HPDE6-E6E7 (cell line): ENCODE data around the gene TXNRD2.

Source experiments
- DNase-seq: peaks from one replicate; pipeline ENCODE4 v3.0.0; 2011; ENCODE audit warnings: missing footprints; ENCODE audit errors: extremely low spot score

The TXNRD2 gene

DNA sequence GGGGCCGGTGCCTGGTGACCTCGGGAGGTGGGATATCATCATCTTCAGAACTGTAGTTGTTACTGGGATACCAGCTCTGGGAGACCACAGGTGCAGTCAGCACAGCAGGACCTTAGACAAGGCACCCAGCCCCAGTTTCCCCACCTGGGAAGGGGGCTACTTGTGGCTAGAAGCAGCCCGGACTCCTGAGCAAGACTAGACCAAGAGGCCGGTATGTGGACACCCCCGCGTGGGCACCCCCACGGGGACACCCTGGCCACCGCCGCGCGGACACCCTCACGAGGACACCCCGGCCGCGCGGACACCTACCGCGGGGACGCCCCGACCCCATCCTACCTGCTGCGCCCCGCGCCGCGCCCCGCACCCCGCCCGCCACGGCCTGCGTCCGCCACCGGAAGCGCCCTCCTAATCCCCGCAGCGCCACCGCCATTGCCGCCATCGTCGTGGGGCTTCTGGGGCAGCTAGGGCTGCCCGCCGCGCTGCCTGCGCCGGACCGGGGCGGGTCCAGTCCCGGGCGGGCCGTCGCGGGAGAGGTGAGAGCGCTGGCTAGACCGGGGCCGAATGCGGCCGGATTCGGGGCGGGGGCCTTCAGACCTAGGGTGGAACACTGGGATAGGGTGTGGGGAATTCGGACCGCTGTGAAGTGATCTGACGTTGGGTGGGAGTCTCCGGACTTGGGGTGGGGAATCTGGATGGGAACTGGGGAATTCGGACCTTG lies at the start of gene TXNRD2, which contains the start of gene COMT:
TXNRD2 (minus strand) TSS at position 454 of the 718 bp plus-strand sequence; CDS start at position 439, 15 bp downstream.
COMT (plus strand) TSS at position 408 of the 718 bp plus-strand sequence. CDS start 20,755 bp downstream, outside the sequence.
- peak; percentile 74 for DNase-seq

GRCh38 chr22:19991395-19991644 lies 49.7 kb upstream of the TXNRD2 start:
- DNase-seq: no peak

GRCh38 chr22:19990609-19991394 lies 49.2 kb upstream of the TXNRD2 start:
- no peak for DNase-seq

DNA sequence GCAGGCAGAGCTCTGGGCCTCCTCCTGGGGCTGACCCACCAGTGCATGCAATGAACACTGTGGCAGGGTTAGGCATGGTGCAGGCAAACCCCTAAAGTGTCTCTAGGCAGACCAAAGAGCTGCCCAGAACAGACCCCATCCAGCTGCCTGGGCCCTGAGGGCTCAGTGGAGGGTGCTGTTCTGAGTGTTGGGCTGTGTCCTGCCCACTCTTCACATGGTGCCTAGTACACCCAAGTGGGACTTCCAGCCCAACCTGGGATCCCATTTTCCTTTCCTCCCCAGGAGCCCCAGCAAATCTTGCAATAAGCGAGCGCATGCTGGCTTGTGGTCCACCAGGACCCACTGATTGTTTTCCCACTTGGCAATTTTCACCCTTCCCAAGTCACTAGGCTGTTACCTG lies 48.6 kb upstream of the TXNRD2 start:
- no peak for DNase-seq

DNA sequence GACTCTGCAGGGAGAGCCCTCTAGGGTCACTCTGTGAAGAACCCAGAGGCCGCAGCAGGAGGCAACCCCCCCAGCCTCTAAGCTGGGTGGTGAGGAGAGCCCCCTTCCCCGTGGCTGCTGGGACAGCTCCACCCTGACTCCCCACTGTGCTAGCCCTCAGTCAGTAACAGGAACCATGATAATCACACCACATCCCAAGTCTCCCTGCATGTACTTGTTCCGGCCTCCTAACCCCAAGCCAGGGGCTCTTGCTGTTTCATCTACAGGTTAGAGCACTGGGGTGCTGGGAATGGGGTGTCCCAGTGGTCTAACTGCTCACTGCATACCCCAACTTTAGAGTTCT lies 48.1 kb upstream of the TXNRD2 start:
- DNase-seq: no peak

GRCh38 chr22:19988965-19989724 lies 47.5 kb upstream of the TXNRD2 start:
- no peak for DNase-seq

GRCh38 chr22:19988331-19988808 lies 46.8 kb upstream of the TXNRD2 start:
- no peak for DNase-seq

DNA sequence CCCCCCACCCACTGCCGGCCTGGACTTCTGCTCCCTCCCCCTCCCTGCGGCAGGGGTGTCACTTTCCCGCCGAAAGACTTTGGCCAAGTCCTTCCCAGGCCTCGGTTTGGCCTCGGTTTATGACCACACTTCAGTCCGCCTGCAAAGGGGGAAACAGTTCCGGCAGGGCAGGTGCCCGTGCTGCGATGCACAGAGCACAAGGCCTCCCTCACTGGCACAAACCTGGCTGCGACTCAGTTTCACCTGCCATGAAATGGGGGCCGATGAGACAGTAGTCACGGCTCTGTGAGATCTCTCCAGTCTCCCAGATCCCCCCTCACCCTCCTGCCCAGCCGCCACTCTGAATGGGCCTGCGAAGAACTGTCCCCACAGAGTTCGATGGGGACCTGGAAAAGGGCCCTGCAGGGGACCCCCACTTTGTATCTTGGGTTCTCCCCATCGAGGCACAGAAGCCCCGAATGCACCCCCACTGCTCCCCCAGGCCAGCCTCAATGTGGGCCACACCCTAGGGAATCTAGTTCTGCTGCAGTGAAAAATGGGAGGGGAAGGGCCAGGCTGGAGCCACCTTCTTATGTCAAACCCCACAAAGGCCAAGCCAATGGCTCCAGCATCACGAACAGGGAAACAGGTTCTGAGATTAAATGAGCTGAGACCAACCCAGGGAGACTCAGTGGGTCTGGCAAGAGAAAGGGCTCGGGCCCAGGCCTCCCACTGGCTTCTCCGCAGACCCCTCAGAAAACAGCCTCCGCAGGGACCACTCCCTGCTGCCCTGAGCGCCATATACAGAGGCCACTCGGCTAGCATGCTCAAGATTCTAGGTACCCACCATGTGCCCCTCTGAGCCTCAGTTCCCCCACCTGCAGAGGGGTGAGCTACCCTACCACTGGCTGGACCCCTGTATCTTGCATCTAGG lies 46.0 kb upstream of the TXNRD2 start:
- no peak for DNase-seq

- DNase-seq: peak; percentile 83
Observed at GRCh38 chr22:19986410-19987341, 45.1 kb upstream of the TXNRD2 start.

DNA sequence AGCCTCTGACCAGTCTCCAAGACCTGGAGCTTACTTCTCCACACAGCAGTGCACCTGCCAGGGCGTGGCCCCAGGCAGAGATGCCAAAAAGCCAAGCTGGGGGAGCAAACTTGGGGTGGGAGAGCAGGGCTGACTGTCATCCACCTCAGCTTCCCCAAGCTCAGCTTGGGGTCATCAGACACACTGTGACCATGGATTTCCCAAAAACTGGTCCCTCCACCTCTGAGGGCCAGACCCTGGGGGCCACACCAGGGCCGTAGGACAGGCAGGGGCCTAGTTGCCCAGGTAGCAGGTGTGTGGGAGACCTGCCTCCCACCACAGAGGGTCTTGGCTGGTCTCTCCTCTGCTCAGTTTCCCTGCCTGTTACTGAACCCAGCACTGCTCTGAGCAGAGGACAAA lies 44.4 kb upstream of the TXNRD2 start:
- no peak for DNase-seq

GRCh38 chr22:19984851-19985811 lies 43.5 kb upstream of the TXNRD2 start:
- no peak for DNase-seq

DNA sequence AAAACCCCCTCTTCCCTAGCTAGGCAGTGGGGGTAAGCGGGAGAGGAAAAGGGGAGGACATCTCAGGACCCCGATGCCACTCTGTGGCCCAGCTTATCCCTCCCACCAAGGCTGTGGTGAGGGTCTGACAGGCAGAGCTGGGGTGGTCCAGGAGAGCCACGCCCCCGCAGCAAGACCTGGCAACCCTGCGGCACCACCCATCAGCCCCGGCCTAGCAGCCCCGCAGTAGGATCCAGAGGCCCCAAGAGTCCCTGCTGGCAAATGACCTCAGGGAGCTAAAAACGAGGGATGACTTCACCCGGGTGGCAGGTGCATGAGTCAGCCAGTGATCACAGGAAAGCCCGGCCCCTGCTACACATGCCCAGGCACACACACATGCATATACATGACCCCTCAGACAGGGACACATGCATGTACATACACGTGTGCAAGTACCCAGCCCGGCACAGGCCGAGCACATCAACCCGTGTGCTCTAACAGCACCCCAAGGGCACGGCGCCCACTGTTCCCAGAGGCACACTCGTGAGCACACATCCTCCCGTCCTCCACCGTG lies 42.7 kb upstream of the TXNRD2 start:
- DNase-seq: peak; percentile 93

DNA sequence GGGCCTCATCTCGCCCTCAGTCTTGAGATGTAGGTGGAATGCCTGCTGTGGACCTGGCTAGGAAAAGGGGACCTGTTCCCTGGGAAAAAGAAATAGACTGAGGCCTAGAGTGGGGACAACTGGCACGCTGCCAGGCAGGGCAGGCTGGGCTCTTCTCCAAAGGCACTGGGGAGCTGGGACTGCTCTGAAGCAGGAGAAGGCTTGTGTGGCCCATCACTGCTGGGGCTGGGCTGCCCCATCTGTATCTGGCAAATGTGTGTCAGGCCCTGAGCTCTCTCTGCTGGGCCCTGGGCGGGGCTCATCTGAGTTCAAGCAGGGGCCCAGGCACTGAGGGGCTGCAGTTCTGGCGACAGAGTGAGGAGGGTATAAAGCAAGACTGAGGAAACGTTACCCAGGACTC lies 42.1 kb upstream of the TXNRD2 start:
- DNase-seq: no peak

DNA sequence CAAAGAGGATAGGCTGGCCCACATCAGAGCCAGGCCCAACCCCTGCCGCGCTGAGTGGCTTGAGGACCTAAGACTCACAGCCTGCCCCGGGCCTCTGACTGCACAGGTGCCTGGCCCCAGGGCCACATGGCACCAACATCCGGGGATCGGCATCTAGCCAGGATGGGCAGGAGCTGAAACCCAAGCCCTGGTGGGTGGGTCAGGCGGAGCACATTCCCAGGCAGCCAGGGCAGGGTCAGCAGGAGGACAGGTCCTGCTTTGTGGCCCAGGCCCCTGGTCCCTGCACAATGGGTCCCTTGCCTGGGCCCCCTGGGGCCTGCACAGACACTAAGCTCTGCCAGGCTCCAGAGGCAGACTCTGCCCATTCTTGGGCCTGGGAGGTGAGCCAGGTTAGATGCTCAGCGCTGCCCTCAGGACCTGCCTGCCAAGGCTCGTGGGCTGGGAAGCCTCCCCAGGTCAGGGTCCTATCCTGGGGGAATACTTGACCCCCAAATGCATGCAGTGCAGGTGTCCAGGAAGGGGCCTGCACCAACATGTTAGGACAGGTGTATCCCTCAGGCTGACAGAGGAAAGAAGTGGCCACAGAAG lies 41.5 kb upstream of the TXNRD2 start:
- DNase-seq: no peak

GRCh38 chr22:19981961-19982920 lies 40.6 kb upstream of the TXNRD2 start:
- no peak for DNase-seq

DNA sequence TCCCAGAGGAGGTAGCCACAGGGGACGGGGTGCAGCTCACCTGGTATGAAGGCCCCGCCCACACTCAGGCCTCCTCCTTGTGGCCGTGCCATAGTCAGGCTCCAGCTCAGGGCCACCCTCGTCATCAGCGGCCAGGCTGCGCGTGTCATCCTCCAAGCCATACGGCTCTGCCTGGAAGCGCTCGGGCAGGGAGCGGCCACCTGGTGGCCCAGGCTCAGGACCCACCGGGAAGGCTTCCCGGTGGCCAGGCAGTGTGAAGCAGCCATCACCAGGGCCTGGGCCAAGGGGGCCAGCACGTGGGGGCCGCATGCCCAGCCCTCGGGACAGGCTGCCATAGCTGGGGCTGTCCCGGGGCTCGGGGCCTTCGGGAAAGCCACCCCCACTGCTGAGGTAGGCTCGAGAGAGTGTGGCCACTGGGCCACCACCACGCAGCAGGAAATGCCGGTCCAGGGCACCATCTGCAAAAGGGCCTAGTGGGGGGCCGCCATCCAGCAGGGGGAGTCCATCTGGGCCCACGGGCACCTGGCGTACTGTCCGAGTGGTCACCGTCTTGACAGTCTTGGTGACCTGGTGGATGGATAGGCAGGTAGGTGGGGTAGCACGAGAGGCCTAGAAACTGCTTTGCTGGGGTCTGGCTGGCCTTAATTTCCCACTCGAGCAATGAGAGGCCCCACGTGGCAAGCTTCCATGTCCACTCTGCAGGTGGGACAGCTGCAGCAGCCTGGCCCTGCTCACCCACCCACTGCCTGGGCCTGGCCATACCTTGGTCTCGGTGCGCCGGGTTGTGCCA lies 39.7 kb upstream of the TXNRD2 start:
- no peak for DNase-seq
